Ishikawa (cell line): Measurements from ENCODE around the gene TCF7L2.

Experiments used
- CEBPB ChIP-seq: IDR thresholded peaks from 2 replicates; pipeline ENCODE4 v1.6.1; 2012
- CREB1 ChIP-seq: IDR thresholded peaks from 2 replicates; pipeline ENCODE4 v1.6.1; 2012; ENCODE audit warnings: low read depth
- EGR1 ChIP-seq: IDR thresholded peaks from 2 replicates; pipeline ENCODE4 v1.6.1; 2012
- EP300 ChIP-seq: IDR thresholded peaks from 2 replicates; pipeline ENCODE4 v1.6.1; 2012; ENCODE audit warnings: borderline replicate concordance
- FOXM1 ChIP-seq: IDR thresholded peaks from 2 replicates; pipeline ENCODE4 v1.6.1; 2012; ENCODE audit warnings: low read depth, borderline replicate concordance
- NFIC ChIP-seq: IDR thresholded peaks from 2 replicates; pipeline ENCODE4 v1.6.1; 2012
- RAD21 ChIP-seq: IDR thresholded peaks from 2 replicates; pipeline ENCODE4 v1.6.1; 2012; ENCODE audit warnings: low read depth
- TAF1 ChIP-seq: IDR thresholded peaks from 2 replicates; pipeline ENCODE4 v1.6.1; 2012; ENCODE audit warnings: low read depth, mild to moderate bottlenecking
- TCF12 ChIP-seq: IDR thresholded peaks from 2 replicates; pipeline ENCODE4 v1.6.1; 2012; ENCODE audit warnings: low read depth
- TEAD4 ChIP-seq: IDR thresholded peaks from 2 replicates; pipeline ENCODE4 v1.6.1; 2012
- YY1 ChIP-seq: IDR thresholded peaks from 2 replicates; pipeline ENCODE4 v1.6.1; 2012; ENCODE audit warnings: low read depth
- ZBTB7A ChIP-seq: IDR thresholded peaks from 2 replicates; pipeline ENCODE4 v1.6.1; 2012; ENCODE audit warnings: low read depth
- TF ChIP-seq, protein P1 (sequence below): IDR thresholded peaks from 2 replicates; pipeline ENCODE4 v1.6.1; 2012
- TF ChIP-seq, protein P2 (sequence below): IDR thresholded peaks from 2 replicates; pipeline ENCODE4 v1.6.1; 2012
- TF ChIP-seq, protein P3 (sequence below): IDR thresholded peaks from 2 replicates; pipeline ENCODE4 v1.6.1; 2012; ENCODE audit warnings: low read depth, mild to moderate bottlenecking

TCF7L2 gene

DNA sequence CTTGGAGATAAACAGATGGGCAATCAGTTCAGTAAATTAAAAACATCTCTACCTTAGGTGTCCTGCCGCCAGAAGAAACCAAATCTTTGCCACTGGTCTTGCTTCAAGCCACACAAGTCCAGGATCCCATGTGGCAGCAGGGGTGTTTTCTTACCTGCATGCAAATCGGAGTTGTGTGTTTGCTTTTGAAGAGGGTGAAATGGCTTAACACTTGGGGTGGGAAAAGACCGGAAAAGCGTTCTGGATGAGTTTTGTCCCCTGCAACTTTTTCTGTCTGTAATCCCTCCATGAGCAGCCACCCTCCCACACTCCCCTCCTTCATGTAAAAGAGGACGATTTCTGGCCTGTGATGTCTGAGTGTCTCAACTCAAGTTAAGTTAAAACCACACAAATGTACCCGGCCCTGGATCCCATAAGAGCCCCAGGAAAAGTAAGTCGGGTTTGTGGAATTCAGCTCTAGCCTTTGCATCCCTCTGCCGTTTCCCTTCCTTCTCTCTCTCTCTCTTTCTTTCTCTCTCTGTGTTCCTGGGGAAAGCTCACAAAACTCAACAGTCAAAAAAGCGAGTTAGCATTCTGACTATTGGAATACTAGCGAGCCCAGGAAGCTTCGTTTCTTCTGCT is 178.5 kb downstream of the TCF7L2 start:
- TF ChIP-seq EP300 = no peak
- TF ChIP-seq CREB1 = no peak
- TF ChIP-seq TCF12 = no peak
- TF ChIP-seq, protein P1, sequence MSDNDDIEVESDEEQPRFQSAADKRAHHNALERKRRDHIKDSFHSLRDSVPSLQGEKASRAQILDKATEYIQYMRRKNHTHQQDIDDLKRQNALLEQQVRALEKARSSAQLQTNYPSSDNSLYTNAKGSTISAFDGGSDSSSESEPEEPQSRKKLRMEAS = no peak
- TF ChIP-seq ZBTB7A = no peak
- no peak for TF ChIP-seq TEAD4
- no peak for TF ChIP-seq EGR1
- TF ChIP-seq, protein P2, sequence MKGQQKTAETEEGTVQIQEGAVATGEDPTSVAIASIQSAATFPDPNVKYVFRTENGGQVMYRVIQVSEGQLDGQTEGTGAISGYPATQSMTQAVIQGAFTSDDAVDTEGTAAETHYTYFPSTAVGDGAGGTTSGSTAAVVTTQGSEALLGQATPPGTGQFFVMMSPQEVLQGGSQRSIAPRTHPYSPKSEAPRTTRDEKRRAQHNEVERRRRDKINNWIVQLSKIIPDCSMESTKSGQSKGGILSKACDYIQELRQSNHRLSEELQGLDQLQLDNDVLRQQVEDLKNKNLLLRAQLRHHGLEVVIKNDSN = no peak
- TF ChIP-seq CEBPB = no peak
- TF ChIP-seq, protein P3, sequence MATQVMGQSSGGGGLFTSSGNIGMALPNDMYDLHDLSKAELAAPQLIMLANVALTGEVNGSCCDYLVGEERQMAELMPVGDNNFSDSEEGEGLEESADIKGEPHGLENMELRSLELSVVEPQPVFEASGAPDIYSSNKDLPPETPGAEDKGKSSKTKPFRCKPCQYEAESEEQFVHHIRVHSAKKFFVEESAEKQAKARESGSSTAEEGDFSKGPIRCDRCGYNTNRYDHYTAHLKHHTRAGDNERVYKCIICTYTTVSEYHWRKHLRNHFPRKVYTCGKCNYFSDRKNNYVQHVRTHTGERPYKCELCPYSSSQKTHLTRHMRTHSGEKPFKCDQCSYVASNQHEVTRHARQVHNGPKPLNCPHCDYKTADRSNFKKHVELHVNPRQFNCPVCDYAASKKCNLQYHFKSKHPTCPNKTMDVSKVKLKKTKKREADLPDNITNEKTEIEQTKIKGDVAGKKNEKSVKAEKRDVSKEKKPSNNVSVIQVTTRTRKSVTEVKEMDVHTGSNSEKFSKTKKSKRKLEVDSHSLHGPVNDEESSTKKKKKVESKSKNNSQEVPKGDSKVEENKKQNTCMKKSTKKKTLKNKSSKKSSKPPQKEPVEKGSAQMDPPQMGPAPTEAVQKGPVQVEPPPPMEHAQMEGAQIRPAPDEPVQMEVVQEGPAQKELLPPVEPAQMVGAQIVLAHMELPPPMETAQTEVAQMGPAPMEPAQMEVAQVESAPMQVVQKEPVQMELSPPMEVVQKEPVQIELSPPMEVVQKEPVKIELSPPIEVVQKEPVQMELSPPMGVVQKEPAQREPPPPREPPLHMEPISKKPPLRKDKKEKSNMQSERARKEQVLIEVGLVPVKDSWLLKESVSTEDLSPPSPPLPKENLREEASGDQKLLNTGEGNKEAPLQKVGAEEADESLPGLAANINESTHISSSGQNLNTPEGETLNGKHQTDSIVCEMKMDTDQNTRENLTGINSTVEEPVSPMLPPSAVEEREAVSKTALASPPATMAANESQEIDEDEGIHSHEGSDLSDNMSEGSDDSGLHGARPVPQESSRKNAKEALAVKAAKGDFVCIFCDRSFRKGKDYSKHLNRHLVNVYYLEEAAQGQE = no peak
- no peak for TF ChIP-seq RAD21
- no peak for TF ChIP-seq NFIC

DNA sequence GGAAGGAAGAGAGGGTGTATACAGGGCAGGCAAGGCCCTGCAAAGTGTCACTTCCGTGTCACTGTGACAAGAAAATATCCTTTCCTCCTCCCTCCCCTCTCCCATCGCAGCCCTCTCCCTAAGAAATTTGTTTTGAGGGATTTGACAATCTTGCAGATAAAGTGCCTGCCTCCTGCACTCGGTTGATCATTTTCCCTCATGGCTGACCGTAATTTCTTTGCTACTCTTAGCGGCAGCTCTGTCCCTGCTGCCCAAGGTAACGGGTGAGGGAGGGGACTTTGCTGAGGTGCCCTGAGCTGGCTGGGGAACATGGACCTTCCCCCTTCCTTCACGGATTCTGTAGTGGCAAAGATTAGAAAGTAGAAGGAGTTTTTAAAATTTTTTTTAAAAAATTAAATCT is 179.1 kb downstream of the TCF7L2 start:
- TF ChIP-seq, protein P1 = no peak
- TF ChIP-seq RAD21 (no peak), TCF12 (no peak)

DNA sequence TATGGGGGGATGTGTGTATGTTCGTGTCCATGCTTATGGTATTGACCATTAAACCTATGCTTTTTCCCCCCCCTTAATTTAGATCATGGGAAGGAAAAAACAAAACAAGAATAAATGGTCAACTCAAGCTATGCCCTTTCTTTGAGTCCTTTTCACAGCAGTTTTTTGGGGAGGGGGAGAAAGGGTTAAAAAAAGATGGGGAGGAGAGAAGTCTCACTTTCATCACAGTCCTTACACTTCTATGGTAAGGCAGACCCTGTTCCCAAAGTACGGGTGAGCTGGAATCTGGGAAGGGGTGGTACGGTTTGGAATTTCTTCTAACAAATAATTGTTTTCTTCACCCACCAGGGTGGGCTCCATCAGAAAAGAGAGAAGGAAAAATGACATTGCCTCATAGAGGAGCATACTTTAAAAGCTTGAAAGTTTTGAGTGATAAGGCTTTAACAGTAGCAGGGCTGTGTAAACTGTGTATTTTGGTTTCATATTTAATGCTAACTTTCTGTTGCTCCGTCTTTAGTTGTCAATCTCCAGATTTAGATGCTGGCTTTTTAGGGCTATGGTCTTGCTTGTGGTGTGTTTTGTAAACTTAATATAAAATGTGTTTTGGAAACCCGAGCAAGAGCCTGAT is 180.1 kb downstream of the TCF7L2 start:
- no peak for TF ChIP-seq YY1
- no peak for TF ChIP-seq TCF12
- TF ChIP-seq FOXM1 = no peak
- TF ChIP-seq TAF1 = no peak
- TF ChIP-seq, protein P2 = no peak
- TF ChIP-seq CREB1 = no peak
- no peak for TF ChIP-seq NFIC
- no peak for TF ChIP-seq TEAD4
- no peak for TF ChIP-seq CEBPB
- TF ChIP-seq, protein P1 = no peak

DNA sequence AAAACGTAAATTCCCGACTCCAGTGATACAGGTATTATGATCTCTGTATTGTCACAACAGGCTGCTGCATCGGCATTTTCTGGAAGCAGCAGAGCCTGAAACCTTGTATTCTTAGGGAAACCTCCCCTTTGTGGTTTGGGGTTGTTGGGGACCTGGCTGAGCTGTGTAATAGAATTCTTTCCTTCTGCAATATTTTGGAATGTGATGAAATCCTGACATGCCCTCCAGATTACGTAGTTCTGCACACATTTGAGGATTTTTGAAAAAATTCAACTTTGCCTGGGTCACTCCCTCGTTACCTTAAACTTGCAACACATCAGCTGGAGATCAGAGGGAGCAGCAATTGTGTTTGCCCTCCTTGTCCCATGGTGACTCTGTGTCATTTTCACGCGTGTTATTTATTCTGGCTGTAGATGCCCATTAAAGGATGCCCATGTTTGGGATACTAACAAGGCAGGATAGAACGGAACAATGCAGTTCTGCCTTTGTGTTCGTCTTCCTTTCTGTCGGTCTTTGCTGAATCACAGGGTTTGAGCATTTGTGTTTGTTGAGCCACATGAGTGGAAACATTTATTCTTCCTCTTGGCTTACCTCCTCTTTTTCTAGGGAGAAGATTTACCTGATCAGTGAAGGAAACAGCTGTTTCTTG is 181.7 kb downstream of the TCF7L2 start:
- no peak for TF ChIP-seq NFIC

DNA sequence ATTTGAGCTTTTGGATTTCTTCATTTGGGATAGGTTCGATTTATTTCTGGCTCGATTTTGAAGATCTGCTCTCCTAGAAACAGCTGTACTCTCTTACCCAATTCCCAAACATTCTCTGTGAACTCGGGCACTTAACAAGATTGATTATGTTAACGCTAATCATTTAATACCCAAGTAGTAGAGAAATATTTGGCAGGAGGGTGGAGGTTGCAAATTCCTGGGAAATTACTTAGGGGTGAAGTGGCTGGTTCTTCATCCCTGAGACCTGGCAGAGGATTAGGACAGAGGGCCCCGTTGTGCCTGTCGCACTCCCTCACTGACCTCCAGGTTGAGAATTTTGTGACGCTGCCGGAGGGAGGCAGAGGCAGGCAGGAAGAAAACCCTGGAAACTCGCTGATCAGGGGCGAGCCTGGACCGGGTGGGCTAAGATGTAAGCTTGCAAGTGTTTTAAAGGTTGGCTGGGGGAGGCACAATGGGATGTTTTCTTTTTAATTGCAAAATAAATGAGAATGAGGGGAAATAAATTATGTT is 182.6 kb downstream of the TCF7L2 start:
- TF ChIP-seq, protein P3 = no peak
- TF ChIP-seq, protein P1 = no peak
- TF ChIP-seq NFIC (no peak), ZBTB7A (no peak), FOXM1 (no peak), YY1 (no peak), TCF12 (no peak)
- TF ChIP-seq, protein P2 = no peak
